Gastrocnemius medialis (tissue), 4 donors: ENCODE measurements around the gene EFNA1.

Experiments
- POLR2A ChIP-seq, 2 donors: fragments of 450-650 bp; IDR thresholded peaks; one replicate each; pipeline ENCODE4 v1.6.1; 2017; ENCODE audit warnings: antibody characterized with exemption in 2 of 2, mild to moderate bottlenecking in 2 of 2, moderate library complexity in 2 of 2
- TF ChIP-seq, protein P1 (sequence below), 5 experiments: fragments of 450-650 bp in 3 of 5; fragments of 200-600 bp in 2 of 5; sonication (generic) in 2 of 5; IDR thresholded peaks in 4 of 5; conservative IDR thresholded peaks in 1 of 5; 1 replicate in 4 of 5; 2 replicates in 1 of 5; pipeline ENCODE4 v1.5.1; 2016 to 2019; ENCODE audit warnings: antibody characterized with exemption in 5 of 5, mild to moderate bottlenecking in 3 of 5, moderate library complexity in 3 of 5

DNA sequence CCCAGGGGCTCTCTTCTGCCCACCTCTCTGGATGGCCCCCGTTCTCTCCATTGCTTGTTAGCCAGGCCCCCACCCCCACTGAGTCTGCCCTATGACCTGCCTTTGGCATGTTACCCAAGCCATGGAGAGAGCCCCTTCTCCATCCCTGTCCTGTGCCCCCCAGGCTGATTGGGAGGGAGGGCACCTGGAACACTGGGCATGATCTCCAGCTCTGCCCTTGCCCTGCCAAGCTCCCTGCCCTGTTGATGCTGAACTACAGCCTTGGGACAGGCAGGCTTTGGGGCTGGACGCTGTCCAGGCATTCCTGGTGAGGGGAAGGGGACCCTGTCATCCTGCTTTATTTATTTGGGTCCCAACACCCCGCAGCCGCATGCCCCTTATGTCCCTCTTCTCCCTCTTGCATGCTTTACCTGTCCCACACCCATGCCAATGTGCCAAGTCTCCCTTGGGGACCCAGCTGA is 56.7 kb downstream of the EFNA1 start:
- TF ChIP-seq, protein P1, sequence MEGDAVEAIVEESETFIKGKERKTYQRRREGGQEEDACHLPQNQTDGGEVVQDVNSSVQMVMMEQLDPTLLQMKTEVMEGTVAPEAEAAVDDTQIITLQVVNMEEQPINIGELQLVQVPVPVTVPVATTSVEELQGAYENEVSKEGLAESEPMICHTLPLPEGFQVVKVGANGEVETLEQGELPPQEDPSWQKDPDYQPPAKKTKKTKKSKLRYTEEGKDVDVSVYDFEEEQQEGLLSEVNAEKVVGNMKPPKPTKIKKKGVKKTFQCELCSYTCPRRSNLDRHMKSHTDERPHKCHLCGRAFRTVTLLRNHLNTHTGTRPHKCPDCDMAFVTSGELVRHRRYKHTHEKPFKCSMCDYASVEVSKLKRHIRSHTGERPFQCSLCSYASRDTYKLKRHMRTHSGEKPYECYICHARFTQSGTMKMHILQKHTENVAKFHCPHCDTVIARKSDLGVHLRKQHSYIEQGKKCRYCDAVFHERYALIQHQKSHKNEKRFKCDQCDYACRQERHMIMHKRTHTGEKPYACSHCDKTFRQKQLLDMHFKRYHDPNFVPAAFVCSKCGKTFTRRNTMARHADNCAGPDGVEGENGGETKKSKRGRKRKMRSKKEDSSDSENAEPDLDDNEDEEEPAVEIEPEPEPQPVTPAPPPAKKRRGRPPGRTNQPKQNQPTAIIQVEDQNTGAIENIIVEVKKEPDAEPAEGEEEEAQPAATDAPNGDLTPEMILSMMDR (IDR thresholded peaks at IDR 0.05 in 4 of 5, conservative IDR thresholded peaks at IDR 0.05 in 1 of 5), result no peak
- TF ChIP-seq POLR2A (IDR thresholded peaks at IDR 0.05), result no peak
